CD8-positive, alpha-beta memory T cell (primary cell): ENCODE data around the gene KLF15. TPM values are rescaled to one million over a fixed set of nuclear protein-coding genes. Genes with fewer than 3 reads are reported as not detected.
"Not testable (repeated sequence)": the region's sequence is repeated elsewhere in the genome, so short reads cannot be mapped to it uniquely, and the experiment has no call there.

ENCODE experiments used
- CTCF ChIA-PET: fragments of 350-600 bp; sonication (Branson Sonifier 250); formaldehyde crosslinking; loops from one replicate; lab custom pipeline; 2021; ENCODE audit warnings: antibody characterized with exemption; lab: Charles Lee
- POLR2A ChIA-PET: fragments of 350-600 bp; sonication (Branson Sonifier 250); formaldehyde crosslinking; loops from one replicate; lab custom pipeline; 2021; ENCODE audit warnings: antibody characterized with exemption; lab: Charles Lee
- DNase-seq, 5 donors: peaks; one replicate each; pipeline versions ENCODE4 v3.0.0 to v3.0.0-alpha.2; 2020 to 2022; ENCODE audit warnings: mixed read lengths in 1 of 5
- H3K27ac ChIP-seq: one replicate; pipeline ENCODE4 v1.7.0; 2013; ENCODE audit warnings: low read depth, mild to moderate bottlenecking, low read length, moderate library complexity
- H3K27me3 ChIP-seq: 2 replicates; pipeline ENCODE4 v1.7.0; 2013; ENCODE audit warnings: low read length, mild to moderate bottlenecking; ENCODE audit not compliant: insufficient read depth, poor library complexity, severe bottlenecking
- H3K36me3 ChIP-seq: 2 replicates; pipeline ENCODE4 v1.7.0; 2013; ENCODE audit warnings: mild to moderate bottlenecking, low read length, moderate library complexity; ENCODE audit not compliant: insufficient read depth
- H3K4me1 ChIP-seq: 2 replicates; pipeline ENCODE4 v1.7.0; 2013; ENCODE audit warnings: mild to moderate bottlenecking, low read length, moderate library complexity; ENCODE audit not compliant: insufficient read depth
- H3K4me3 ChIP-seq: 2 replicates; pipeline ENCODE4 v1.7.0; 2013; ENCODE audit warnings: mild to moderate bottlenecking, low read length
- H3K9me3 ChIP-seq: 2 replicates; pipeline ENCODE4 v1.7.0; 2013; ENCODE audit warnings: mild to moderate bottlenecking, low read length
- H3K27ac Mint-ChIP-seq, 8 donors: one replicate each; pipeline ENCODE4 v1.8.0; 2020 to 2021; ENCODE audit warnings: mixed read lengths in 8 of 8, mild to moderate bottlenecking in 6 of 8, inconsistent platforms in 3 of 8, moderate library complexity in 3 of 8
- H3K27me3 Mint-ChIP-seq, 2 donors: one replicate each; pipeline ENCODE4 v1.8.0; 2020 to 2021; ENCODE audit warnings: mixed read lengths in 2 of 2, mild to moderate bottlenecking in 1 of 2, moderate library complexity in 1 of 2
- H3K36me3 Mint-ChIP-seq, 3 donors: one replicate each; pipeline ENCODE4 v1.8.0; 2020 to 2021; ENCODE audit warnings: mixed read lengths in 3 of 3, inconsistent platforms in 1 of 3, mild to moderate bottlenecking in 1 of 3
- H3K4me1 Mint-ChIP-seq, 3 donors: one replicate each; pipeline ENCODE4 v1.8.0; 2020 to 2021; ENCODE audit warnings: mixed read lengths in 3 of 3, inconsistent platforms in 1 of 3, mild to moderate bottlenecking in 1 of 3
- H3K4me3 Mint-ChIP-seq, 7 donors: one replicate each; pipeline ENCODE4 v1.8.0; 2020 to 2021; ENCODE audit warnings: mixed read lengths in 7 of 7, mild to moderate bottlenecking in 6 of 7, moderate library complexity in 4 of 7, inconsistent platforms in 2 of 7
- H3K9me3 Mint-ChIP-seq, 5 donors: one replicate each; pipeline ENCODE4 v1.8.0; 2020 to 2022; ENCODE audit warnings: mixed read lengths in 5 of 5, mild to moderate bottlenecking in 3 of 5, moderate library complexity in 2 of 5, inconsistent platforms in 1 of 5
- polyA plus RNA-seq: library from polyadenylated mRNA; unstranded; fragments of 300-500 nt; fragmentation: Illumina TruSeq; gene quantifications from one replicate; pipeline ENCODE4 v1.2.3, GENCODE V29; 2021
- total RNA-seq, 2 experiments: library from RNA; stranded (reverse); gene quantifications; one replicate each; pipeline ENCODE4 v1.2.3, GENCODE V29; 2021

KLF15 gene
- total and polyA plus RNA-seq, 3 experiments from 2014 or later: 0.11 to 0.18 TPM; not detected in 1

- Histone ChIP-seq H3K4me3 (no peak overlapping the region), H3K9me3 (no peaks in the 10 kb centered on the region), H3K4me1 (no peaks in the 10 kb centered on the region), H3K27ac (no peak overlapping the region), H3K36me3 (no peaks in the 10 kb centered on the region), H3K27me3 (no peaks in the 10 kb centered on the region)
- Mint-ChIP-seq H3K4me3 (no peak overlapping the region), H3K27ac (no peak overlapping the region), H3K9me3 (peaks cover 0 to 3% (median 0%) of the 10 kb centered on the region in 5 donors), H3K27me3 (peaks cover 8 to 25% of the 10 kb centered on the region in 2 donors), H3K36me3 (no peaks in the 10 kb centered on the region), H3K4me1 (no peaks in the 10 kb centered on the region)
- CTCF ChIA-PET: no interaction called here
- no peak for DNase-seq
- POLR2A ChIA-PET: no interaction called here
Measured at GRCh38 chr3:126340081-126340511, 17.1 kb downstream of the KLF15 start.

- no peak for DNase-seq
- Histone ChIP-seq H3K27ac (no peak overlapping the region), H3K36me3 (no peaks in the 10 kb centered on the region), H3K4me3 (no peak overlapping the region), H3K27me3 (no peaks in the 10 kb centered on the region), H3K9me3 (no peaks in the 10 kb centered on the region), H3K4me1 (no peaks in the 10 kb centered on the region)
- Mint-ChIP-seq H3K36me3 (no peaks in the 10 kb centered on the region), H3K9me3 (peaks cover 0 to 3% (median 0%) of the 10 kb centered on the region in 5 donors), H3K27me3 (peaks cover 8 to 22% of the 10 kb centered on the region in 2 donors), H3K4me1 (no peaks in the 10 kb centered on the region), H3K4me3 (no peak overlapping the region), H3K27ac (no peak overlapping the region)
- CTCF ChIA-PET: no interaction called here
- POLR2A ChIA-PET: no interaction called here
Measured at GRCh38 chr3:126339466-126339865, 17.7 kb downstream of the KLF15 start.

GRCh38 chr3:126338790-126339288 lies 18.4 kb downstream of the KLF15 start:
- DNase-seq: no peak
- POLR2A ChIA-PET: no interaction called here
- peaks cover 0 to 3% (median 0%) of the 10 kb centered on the region in 5 donors for H3K9me3 Mint-ChIP-seq

GRCh38 chr3:126337980-126338651 lies 19.1 kb downstream of the KLF15 start:
- Mint-ChIP-seq H3K4me3 (no peak overlapping the region), H3K4me1 (no peaks in the 10 kb centered on the region), H3K27me3 (peaks cover 8 to 22% of the 10 kb centered on the region in 2 donors), H3K27ac (no peak overlapping the region), H3K9me3 (peaks cover 0 to 3% (median 0%) of the 10 kb centered on the region in 5 donors), H3K36me3 (no peaks in the 10 kb centered on the region)
- H3K4me1 ChIP-seq: no peaks in the 10 kb centered on the region
- DNase-seq: no peak
- no peaks in the 10 kb centered on the region for H3K36me3 ChIP-seq
- POLR2A ChIA-PET: no interaction called here
- no peak overlapping the region for H3K27ac ChIP-seq
- no peak overlapping the region for H3K4me3 ChIP-seq
- H3K9me3 ChIP-seq: no peaks in the 10 kb centered on the region
- CTCF ChIA-PET: no interaction called here
- H3K27me3 ChIP-seq: no peaks in the 10 kb centered on the region

More at GRCh38 chr3:126338790-126339288, 18.4 kb downstream of the KLF15 start:
- Histone ChIP-seq H3K9me3 (no peaks in the 10 kb centered on the region), H3K4me3 (no peak overlapping the region), H3K27ac (no peak overlapping the region), H3K27me3 (no peaks in the 10 kb centered on the region), H3K4me1 (no peaks in the 10 kb centered on the region), H3K36me3 (no peaks in the 10 kb centered on the region)
- Mint-ChIP-seq H3K36me3 (no peaks in the 10 kb centered on the region), H3K4me3 (no peak overlapping the region), H3K27ac (no peak overlapping the region), H3K27me3 (peaks cover 8 to 22% of the 10 kb centered on the region in 2 donors), H3K4me1 (no peaks in the 10 kb centered on the region)
- CTCF ChIA-PET: no interaction called here

- H3K4me3 ChIP-seq, H3K4me1 ChIP-seq, H3K27ac ChIP-seq, POLR2A ChIA-PET, H3K27me3 ChIP-seq, H3K36me3 ChIP-seq, H3K4me3 Mint-ChIP-seq, H3K27ac Mint-ChIP-seq, H3K4me1 Mint-ChIP-seq, DNase-seq, CTCF ChIA-PET, H3K9me3 ChIP-seq: not testable (repeated sequence)
- Mint-ChIP-seq H3K9me3 (peaks cover 12 to 19% (median 16%) of the 10 kb centered on the region in 5 donors), H3K27me3 (peaks cover 17 to 40% of the 10 kb centered on the region in 2 donors), H3K36me3 (peaks cover 0 to 12% (median 0%) of the 10 kb centered on the region in 3 donors)
Measured at GRCh38 chr3:126331812-126332336, 25.3 kb downstream of the KLF15 start.

GRCh38 chr3:126329927-126330725 lies 27.1 kb downstream of the KLF15 start:
- CTCF ChIA-PET: no interaction called here
- Histone ChIP-seq H3K4me1 (no peaks in the 10 kb centered on the region), H3K27me3 (no peaks in the 10 kb centered on the region), H3K27ac (no peak overlapping the region), H3K9me3 (peaks cover 6% of the 10 kb centered on the region), H3K4me3 (no peak overlapping the region), H3K36me3 (no peaks in the 10 kb centered on the region)
- Mint-ChIP-seq H3K27me3 (peaks cover 19 to 43% of the 10 kb centered on the region in 2 donors), H3K27ac (no peak overlapping the region), H3K4me3 (no peak overlapping the region), H3K4me1 (no peaks in the 10 kb centered on the region), H3K9me3 (peaks cover 13 to 22% (median 19%) of the 10 kb centered on the region in 5 donors), H3K36me3 (peaks cover 0 to 15% (median 0%) of the 10 kb centered on the region in 3 donors)
- POLR2A ChIA-PET: no interaction called here
- DNase-seq: no peak

- DNase-seq: no peak
- Histone ChIP-seq H3K9me3 (peaks cover 6% of the 10 kb centered on the region), H3K4me3 (no peak overlapping the region), H3K27me3 (no peaks in the 10 kb centered on the region), H3K4me1 (no peaks in the 10 kb centered on the region), H3K36me3 (no peaks in the 10 kb centered on the region), H3K27ac (no peak overlapping the region)
- peaks cover 13 to 22% (median 19%) of the 10 kb centered on the region in 5 donors for H3K9me3 Mint-ChIP-seq
- no peak overlapping the region for H3K27ac Mint-ChIP-seq
- H3K4me3 Mint-ChIP-seq: no peak overlapping the region
- ChIA-PET CTCF (no interaction called here), POLR2A (no interaction called here)
- H3K27me3 Mint-ChIP-seq: peaks cover 21 to 43% of the 10 kb centered on the region in 2 donors
- H3K36me3 Mint-ChIP-seq: peaks cover 0 to 15% (median 0%) of the 10 kb centered on the region in 3 donors
- no peaks in the 10 kb centered on the region for H3K4me1 Mint-ChIP-seq
Measured at GRCh38 chr3:126326629-126327028, 30.6 kb downstream of the KLF15 start.
